Caco-2 (cell line): Measurements from ENCODE around the gene EFR3B. TPM values are rescaled to one million over a fixed set of nuclear protein-coding genes. Genes with fewer than 3 reads are reported as not detected.

Experiments used
- BruUV-seq: library from RNA; stranded (reverse); fragments of 400-500 nt; replicated peaks from 2 replicates; lab custom pipeline; 2021; lab: Mats Ljungman, UMichigan
- CTCF ChIA-PET: fragments of 300-600 bp; sonication (Branson Sonifier 250); formaldehyde crosslinking; loops from one replicate; lab custom pipeline; 2022; ENCODE audit warnings: antibody characterized with exemption; lab: Charles Lee
- POLR2A ChIA-PET: fragments of 300-600 bp; sonication (Branson Sonifier 250); formaldehyde crosslinking; loops from one replicate; lab custom pipeline; 2022; ENCODE audit warnings: antibody characterized with exemption; lab: Charles Lee
- DNase-seq, 2 experiments: peaks; one replicate each; pipeline versions ENCODE4 v3.0.0 to v3.0.0-alpha.2; 2020 to 2022
- H3K27me3 ChIP-seq: replicated peaks from 2 replicates; pipeline ENCODE4 v1.6.0; 2011; ENCODE audit warnings: low read length; ENCODE audit not compliant: control insufficient read depth, insufficient read depth
- H3K36me3 ChIP-seq: 2 replicates; pipeline ENCODE4 v1.5.1; 2011; ENCODE audit warnings: low read length; ENCODE audit not compliant: control insufficient read depth, insufficient read depth
- H3K4me1 ChIP-seq: fragments of 250-450 bp; sonication (Bioruptor Pico); 2 replicates; pipeline ENCODE4 v1.5.1; 2020; ENCODE audit warnings: mild to moderate bottlenecking
- H3K4me3 ChIP-seq: 2 replicates; pipeline ENCODE4 v1.5.1; 2011; ENCODE audit warnings: low read depth, mild to moderate bottlenecking, control low read depth, low read length
- H3K9me3 ChIP-seq: fragments of 250-450 bp; sonication (Bioruptor Pico); 2 replicates; pipeline ENCODE4 v1.5.1; 2020; ENCODE audit warnings: mild to moderate bottlenecking, moderate library complexity
- H3K27ac Mint-ChIP-seq: one replicate; pipeline ENCODE4 v1.8.0; 2022; ENCODE audit warnings: mixed read lengths; ENCODE audit not compliant: unreplicated experiment
- H3K27me3 Mint-ChIP-seq: one replicate; pipeline ENCODE4 v1.8.0; 2022; ENCODE audit warnings: mixed read lengths; ENCODE audit not compliant: insufficient read depth, unreplicated experiment
- H3K36me3 Mint-ChIP-seq: one replicate; pipeline ENCODE4 v1.8.0; 2022; ENCODE audit warnings: mild to moderate bottlenecking, mixed read lengths; ENCODE audit not compliant: insufficient read depth, unreplicated experiment
- H3K4me1 Mint-ChIP-seq: one replicate; pipeline ENCODE4 v1.8.0; 2022; ENCODE audit warnings: low read depth, mixed read lengths; ENCODE audit not compliant: unreplicated experiment
- H3K4me3 Mint-ChIP-seq: one replicate; pipeline ENCODE4 v1.8.0; 2022; ENCODE audit warnings: mild to moderate bottlenecking, moderate library complexity, mixed read lengths; ENCODE audit not compliant: unreplicated experiment
- H3K9me3 Mint-ChIP-seq: one replicate; pipeline ENCODE4 v1.8.0; 2022; ENCODE audit warnings: mixed read lengths; ENCODE audit not compliant: unreplicated experiment
- CTCF ChIP-seq, 2 experiments: fragments of 200-600 bp in 1 of 2; IDR thresholded peaks; 1 replicate in 1 of 2; 2 replicates in 1 of 2; pipeline versions ENCODE4 v1.5.1 to v1.8.0; 2011 to 2022; ENCODE audit warnings: antibody characterized with exemption in 1 of 2, control low read depth in 1 of 2, inconsistent platforms in 1 of 2, low read depth in 1 of 2, low read length in 1 of 2, mild to moderate bottlenecking in 1 of 2, moderate library complexity in 1 of 2; ENCODE audit not compliant: insufficient read depth in 1 of 2, severe bottlenecking in 1 of 2, unreplicated experiment in 1 of 2
- intact Hi-C: fragments of 100-400 bp; cut with micrococcal nuclease; formaldehyde crosslinking; loops from one replicate; pipeline ENCODE4 v1.10.0; 2022; ENCODE audit not compliant: unreplicated experiment
- total RNA-seq: library from RNA; stranded (reverse); gene quantifications from 2 replicates; pipeline ENCODE4 v1.2.3, GENCODE V29; 2022

EFR3B gene
- total RNA-seq, 1 experiment from 2014 or later = 19.1 TPM

DNA sequence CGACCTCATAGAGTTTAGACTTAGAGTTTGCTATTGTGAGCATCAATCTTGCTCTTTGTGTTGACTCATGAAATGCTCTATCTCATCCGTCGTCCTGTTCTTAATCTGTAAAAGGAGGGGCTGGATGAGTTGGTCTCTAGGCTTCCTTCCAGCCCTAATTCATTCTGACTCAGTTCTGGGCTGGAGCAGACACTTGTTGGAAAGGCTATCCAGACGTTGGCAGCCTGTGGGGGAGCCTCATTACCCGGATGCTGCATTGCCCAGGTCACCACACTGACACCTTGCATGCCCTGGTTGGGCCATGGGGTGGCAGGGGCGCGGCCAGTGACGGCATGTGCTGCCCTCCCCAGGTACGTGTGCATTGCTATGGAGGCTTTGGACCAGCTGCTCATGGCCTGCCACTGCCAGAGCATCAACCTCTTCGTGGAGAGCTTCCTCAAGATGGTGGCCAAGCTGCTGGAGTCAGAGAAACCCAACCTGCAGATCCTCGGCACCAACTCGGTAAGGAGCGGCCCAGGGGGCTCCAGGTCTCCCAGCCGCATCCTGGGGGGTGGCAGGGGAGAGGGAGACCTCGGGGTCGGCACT is 61.5 kb downstream of the EFR3B start:
- no peak for TF ChIP-seq CTCF (IDR thresholded peaks at IDR 0.05; ENCODE audit: insufficient read depth in 1 of 2, low read depth in 1 of 2, low read length in 1 of 2, severe bottlenecking in 1 of 2, unreplicated experiment in 1 of 2)
- Mint-ChIP-seq H3K4me3 (no peak overlapping the region), H3K4me1 (peaks cover 15% of the 10 kb centered on the region), H3K36me3 (no peaks in the 10 kb centered on the region), H3K9me3 (no peaks in the 10 kb centered on the region), H3K27me3 (no peaks in the 10 kb centered on the region), H3K27ac (no peak overlapping the region)
- H3K36me3 ChIP-seq = no peaks in the 10 kb centered on the region
- no peak overlapping the region for H3K4me3 ChIP-seq
- no TSS peak for BruUV-seq
- no peak for DNase-seq
- intact Hi-C loops = no loop called here
- CTCF ChIA-PET = no interaction called here
- no peaks in the 10 kb centered on the region for H3K27me3 ChIP-seq
- no peaks in the 10 kb centered on the region for H3K9me3 ChIP-seq
- POLR2A ChIA-PET = no interaction called here
- H3K4me1 ChIP-seq = peaks cover 10% of the 10 kb centered on the region

- CTCF ChIA-PET = interaction anchor here (1.5 kb wide), 1 partner anchor 26 kb away, joined by 4 read pairs; no protein-coding TSS in a partner anchor
Measured at GRCh38 chr2:25104736-25105135, 62.9 kb downstream of the EFR3B start.

More at GRCh38 chr2:25104736-25105135, 62.9 kb downstream of the EFR3B start:
- Mint-ChIP-seq H3K36me3 (no peaks in the 10 kb centered on the region), H3K27ac (no peak overlapping the region), H3K27me3 (no peaks in the 10 kb centered on the region), H3K4me1 (peaks cover 15% of the 10 kb centered on the region), H3K4me3 (no peak overlapping the region), H3K9me3 (no peaks in the 10 kb centered on the region)
- POLR2A ChIA-PET = interaction anchor here (0.6 kb wide), 1 partner anchor 8 kb away, joined by 3 read pairs; no protein-coding TSS in a partner anchor
- no peaks in the 10 kb centered on the region for H3K9me3 ChIP-seq
- intact Hi-C loops = no loop called here
- H3K27me3 ChIP-seq = no peaks in the 10 kb centered on the region
- no TSS peak for BruUV-seq
- no peak overlapping the region for H3K4me3 ChIP-seq
- TF ChIP-seq CTCF (IDR thresholded peaks at IDR 0.05; ENCODE audit: insufficient read depth in 1 of 2, low read depth in 1 of 2, low read length in 1 of 2, severe bottlenecking in 1 of 2, unreplicated experiment in 1 of 2) = no peak
- no peak for DNase-seq
- H3K4me1 ChIP-seq = peaks cover 10% of the 10 kb centered on the region
- no peaks in the 10 kb centered on the region for H3K36me3 ChIP-seq
